ENCODE measurements around the gene KLHL18. TPM values are rescaled to one million over a fixed set of nuclear protein-coding genes. Genes with fewer than 3 reads are reported as not detected.

Gene KLHL18
- polyA plus RNA-seq, 1 experiment = 25.5 TPM

DNA sequence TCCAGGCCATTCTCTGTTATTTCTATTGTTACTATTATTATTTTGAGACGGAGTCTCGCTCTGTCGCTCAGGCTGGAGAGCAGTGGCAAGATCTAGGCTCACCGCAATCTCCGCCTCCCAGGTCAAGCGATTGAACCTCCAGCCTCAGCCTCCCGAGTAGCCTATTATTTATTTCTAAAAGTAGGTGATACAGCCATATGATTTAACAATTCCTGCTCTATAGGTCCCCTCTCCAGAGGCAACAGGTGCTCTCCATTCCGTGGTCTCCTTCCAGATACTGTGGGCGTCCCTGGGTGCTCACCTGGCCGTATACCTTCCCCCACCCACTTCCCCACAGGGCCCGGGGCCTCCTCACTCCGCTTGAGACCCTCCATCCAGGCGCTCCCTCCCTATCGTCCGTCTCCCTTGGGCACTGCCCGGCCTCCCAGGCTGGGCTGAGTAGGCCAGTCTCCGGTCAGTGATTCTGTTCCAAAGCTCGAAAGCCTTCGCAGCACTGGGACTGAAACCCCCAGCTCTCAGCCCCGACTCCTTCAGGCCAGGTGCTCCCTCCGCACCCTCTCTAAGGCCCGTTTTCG lies 97.4 kb downstream of the KLHL18 start:
- CTCF ChIA-PET = interaction anchor here (1.2 to 1.3 kb wide), 2 partner anchors 42 to 444 kb away, joined by 3 read pairs; no protein-coding TSS in a partner anchor
- DNase-seq (ENCODE audit: low read depth) = no peak
- Histone ChIP-seq H3K4me3 (ENCODE audit: low read depth, low read length) (peak overlapping the region; percentile 86), H3K36me3 (ENCODE audit: control insufficient read depth, insufficient read depth, low read length) (no peaks in the 10 kb centered on the region), H3K27me3 (ENCODE audit: control insufficient read depth, insufficient read depth, low read length) (no peaks in the 10 kb centered on the region)
- TF ChIP-seq, protein P1, sequence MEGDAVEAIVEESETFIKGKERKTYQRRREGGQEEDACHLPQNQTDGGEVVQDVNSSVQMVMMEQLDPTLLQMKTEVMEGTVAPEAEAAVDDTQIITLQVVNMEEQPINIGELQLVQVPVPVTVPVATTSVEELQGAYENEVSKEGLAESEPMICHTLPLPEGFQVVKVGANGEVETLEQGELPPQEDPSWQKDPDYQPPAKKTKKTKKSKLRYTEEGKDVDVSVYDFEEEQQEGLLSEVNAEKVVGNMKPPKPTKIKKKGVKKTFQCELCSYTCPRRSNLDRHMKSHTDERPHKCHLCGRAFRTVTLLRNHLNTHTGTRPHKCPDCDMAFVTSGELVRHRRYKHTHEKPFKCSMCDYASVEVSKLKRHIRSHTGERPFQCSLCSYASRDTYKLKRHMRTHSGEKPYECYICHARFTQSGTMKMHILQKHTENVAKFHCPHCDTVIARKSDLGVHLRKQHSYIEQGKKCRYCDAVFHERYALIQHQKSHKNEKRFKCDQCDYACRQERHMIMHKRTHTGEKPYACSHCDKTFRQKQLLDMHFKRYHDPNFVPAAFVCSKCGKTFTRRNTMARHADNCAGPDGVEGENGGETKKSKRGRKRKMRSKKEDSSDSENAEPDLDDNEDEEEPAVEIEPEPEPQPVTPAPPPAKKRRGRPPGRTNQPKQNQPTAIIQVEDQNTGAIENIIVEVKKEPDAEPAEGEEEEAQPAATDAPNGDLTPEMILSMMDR (IDR thresholded peaks at IDR 0.05; ENCODE audit: insufficient read depth, low read depth, low read length) = no peak
- POLR2A ChIA-PET = interaction anchor here (0.6 to 1.0 kb wide), 3 partner anchors 160 to 534 kb away, joined by 3 to 9 read pairs (median 6); no protein-coding TSS in a partner anchor

DNA sequence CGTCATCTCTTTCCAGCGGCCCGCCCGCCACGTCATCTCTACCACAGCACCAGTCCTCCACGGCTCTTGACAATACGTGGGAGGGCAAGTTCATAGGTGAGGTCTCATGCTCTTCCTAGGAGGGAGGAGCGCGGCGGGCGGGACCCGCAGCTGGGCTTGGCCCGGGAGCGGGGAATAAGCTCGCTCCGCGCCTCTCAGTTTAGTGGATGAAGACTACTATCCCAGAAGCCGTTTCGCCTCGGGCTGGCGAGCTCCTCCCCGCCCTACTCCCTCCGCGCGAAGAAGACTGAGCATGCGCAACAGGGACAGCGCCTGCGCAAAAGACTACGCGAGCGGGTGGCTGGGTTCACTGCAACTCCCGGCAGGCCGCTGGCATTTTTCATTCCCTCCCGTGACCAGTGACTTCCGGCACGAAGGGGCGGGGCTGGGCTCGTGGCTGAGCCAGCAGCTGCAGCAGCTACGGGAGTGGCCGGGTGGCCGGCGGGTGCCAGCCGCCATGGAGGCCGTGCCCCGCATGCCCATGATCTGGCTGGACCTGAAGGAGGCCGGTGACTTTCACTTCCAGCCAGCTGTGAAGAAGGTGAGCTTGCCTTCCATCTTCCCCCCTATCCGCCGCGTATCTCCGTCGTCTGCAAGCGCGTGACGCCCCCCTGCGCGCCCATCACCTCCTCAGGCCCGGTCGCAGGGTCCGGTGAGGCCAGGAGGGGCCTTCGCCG lies 98.0 kb downstream of the KLHL18 start, which contains the start of gene PTPN23:
Gene PTPN23 (plus strand): TSS at position 421 of the 716 bp plus-strand sequence. CDS start 76 bp downstream, at position 497.
- ChIA-PET POLR2A (interaction anchor here (0.6 to 1.0 kb wide), 3 partner anchors 161 to 535 kb away, joined by 3 to 9 read pairs (median 6); no protein-coding TSS in a partner anchor), CTCF (interaction anchor here (1.2 to 1.3 kb wide), 2 partner anchors 42 to 444 kb away, joined by 3 read pairs; no protein-coding TSS in a partner anchor)
- TF ChIP-seq, protein P1 (IDR thresholded peaks at IDR 0.05; ENCODE audit: insufficient read depth, low read depth, low read length) = no peak
- peak within 1 kb of the TSS; percentile 86 for H3K4me3 ChIP-seq (ENCODE audit: low read depth, low read length)
- H3K27me3 ChIP-seq (ENCODE audit: control insufficient read depth, insufficient read depth, low read length) = no peaks in the 10 kb centered on the region
- DNase-seq (ENCODE audit: low read depth) = peak; percentile 97
- no peaks in the 10 kb centered on the region; the same call in 1 of the 2 replicates for H3K36me3 ChIP-seq (ENCODE audit: control insufficient read depth, insufficient read depth, low read length)

DNA sequence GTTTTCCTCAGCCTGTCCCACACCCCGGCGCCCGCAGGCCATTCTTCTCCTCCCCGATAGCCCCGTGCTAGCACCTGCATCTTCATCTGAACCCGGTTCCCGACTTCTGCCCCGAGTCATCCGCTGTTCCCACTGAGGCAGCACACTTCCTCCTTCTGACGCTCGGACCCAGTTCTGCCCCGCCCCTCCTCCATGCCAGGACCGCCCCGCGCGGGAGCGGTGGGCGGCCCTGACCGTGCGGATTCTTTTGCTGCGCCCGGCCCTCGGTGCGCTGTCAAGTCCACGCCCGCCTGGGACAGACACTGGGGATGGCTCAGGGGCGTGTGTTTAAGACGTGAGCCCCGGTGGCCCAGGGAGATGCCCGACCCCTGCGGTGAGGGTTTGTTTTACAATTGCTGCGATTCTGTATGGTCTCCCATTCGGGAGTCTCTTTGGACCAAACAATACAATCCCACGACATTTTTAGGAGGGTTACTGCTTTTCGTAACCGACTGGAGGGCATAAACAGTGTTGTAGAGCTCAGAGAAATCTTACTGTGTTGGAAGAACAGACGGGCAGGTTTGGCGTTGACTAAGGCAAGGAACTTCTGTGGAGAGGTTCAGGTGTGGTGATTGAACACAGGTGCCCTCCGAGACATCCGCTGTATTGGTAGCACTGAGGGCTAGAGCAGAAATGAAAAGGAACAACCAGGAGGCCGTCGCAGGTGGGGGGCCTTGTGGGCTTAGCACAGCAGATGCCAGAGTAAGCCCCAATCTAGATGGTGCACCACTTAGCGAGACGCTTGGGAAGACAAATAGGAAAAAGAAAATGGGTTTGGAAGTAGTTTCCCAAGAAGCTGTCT lies 98.8 kb downstream of the KLHL18 start:
- no peaks in the 10 kb centered on the region for H3K27me3 ChIP-seq (ENCODE audit: control insufficient read depth, insufficient read depth, low read length)
- TF ChIP-seq, protein P1 (IDR thresholded peaks at IDR 0.05; ENCODE audit: insufficient read depth, low read depth, low read length) = no peak
- peak overlapping the region; percentile 86 for H3K4me3 ChIP-seq (ENCODE audit: low read depth, low read length)
- H3K36me3 ChIP-seq (ENCODE audit: control insufficient read depth, insufficient read depth, low read length) = no peaks in the 10 kb centered on the region; the same call in 1 of the 2 replicates
- DNase-seq (ENCODE audit: low read depth) = peak; percentile 56
- ChIA-PET POLR2A (interaction anchor here (1.0 kb wide), 1 partner anchor 536 kb away, joined by 6 read pairs; no protein-coding TSS in a partner anchor), CTCF (interaction anchor here (1.3 kb wide), 1 partner anchor 445 kb away, joined by 3 read pairs; no protein-coding TSS in a partner anchor)

DNA sequence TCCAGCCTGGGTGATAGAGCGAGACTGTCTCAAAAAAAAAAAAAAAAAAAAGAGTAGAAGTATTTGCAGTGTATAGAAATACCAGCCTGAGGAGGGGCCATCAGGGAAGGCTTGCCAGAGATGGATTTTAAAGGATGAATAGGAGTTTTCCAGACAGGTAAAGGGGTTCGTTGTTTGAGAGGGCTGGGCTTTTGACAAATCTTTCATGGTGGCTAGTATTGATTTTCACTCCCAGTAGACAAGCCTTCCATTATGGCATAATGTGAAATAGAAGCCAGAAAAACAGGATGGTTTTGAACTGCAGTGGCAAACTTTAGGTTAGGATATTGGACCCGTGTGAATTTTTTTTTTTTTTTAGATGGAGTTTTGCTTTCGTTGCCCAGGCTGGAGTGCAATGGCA lies 101.7 kb downstream of the KLHL18 start:
- ChIA-PET POLR2A (no interaction called here), CTCF (no interaction called here)
- no peak for DNase-seq (ENCODE audit: low read depth)
- no peaks in the 10 kb centered on the region; the same call in 1 of the 2 replicates for H3K36me3 ChIP-seq (ENCODE audit: control insufficient read depth, insufficient read depth, low read length)
- no peak overlapping the region for H3K4me3 ChIP-seq (ENCODE audit: low read depth, low read length)
- TF ChIP-seq, protein P1 (IDR thresholded peaks at IDR 0.05; ENCODE audit: insufficient read depth, low read depth, low read length) = no peak
- no peaks in the 10 kb centered on the region for H3K27me3 ChIP-seq (ENCODE audit: control insufficient read depth, insufficient read depth, low read length)

All from BJ (cell line).